ENCODE data around the gene MIB2.
"Not testable (repeated sequence)": the region's sequence is repeated elsewhere in the genome, so short reads cannot be mapped to it uniquely, and the experiment has no call there.

MIB2 gene

GRCh38 chr1:1583347-1584010 lies 31.8 kb upstream of the MIB2 start:
- peaks cover 35% of the 10 kb centered on the region for H3K27me3 ChIP-seq (ENCODE audit: control insufficient read depth, insufficient read depth, low read length)
- H3K9me3 ChIP-seq (replicated peaks; ENCODE audit: low read length): no peaks in the 10 kb centered on the region
- no peaks in the 10 kb centered on the region for H3K36me3 ChIP-seq (ENCODE audit: insufficient read depth, low read length)
- no peak overlapping the region for H3K4me3 ChIP-seq (ENCODE audit: low read length)
- no peak overlapping the region for H3K4me2 ChIP-seq (ENCODE audit: low read length)
- no peak overlapping the region for H3K9ac ChIP-seq (ENCODE audit: low read depth, low read length)
- H3K4me1 ChIP-seq (ENCODE audit: control insufficient read depth, insufficient read depth, low read length): no peaks in the 10 kb centered on the region

GRCh38 chr1:1591452-1591851 lies 23.8 kb upstream of the MIB2 start:
- no peak overlapping the region for H3K4me2 ChIP-seq (ENCODE audit: low read length)
- peaks cover 3% of the 10 kb centered on the region for H3K4me1 ChIP-seq (ENCODE audit: control insufficient read depth, insufficient read depth, low read length)
- no peak overlapping the region for H3K4me3 ChIP-seq (ENCODE audit: low read length)
- H3K36me3 ChIP-seq (ENCODE audit: insufficient read depth, low read length): no peaks in the 10 kb centered on the region
- no peak overlapping the region for H3K9ac ChIP-seq (ENCODE audit: low read depth, low read length)
- peaks cover 16% of the 10 kb centered on the region for H3K27me3 ChIP-seq (ENCODE audit: control insufficient read depth, insufficient read depth, low read length)
- H3K9me3 ChIP-seq (replicated peaks; ENCODE audit: low read length): no peaks in the 10 kb centered on the region

DNA sequence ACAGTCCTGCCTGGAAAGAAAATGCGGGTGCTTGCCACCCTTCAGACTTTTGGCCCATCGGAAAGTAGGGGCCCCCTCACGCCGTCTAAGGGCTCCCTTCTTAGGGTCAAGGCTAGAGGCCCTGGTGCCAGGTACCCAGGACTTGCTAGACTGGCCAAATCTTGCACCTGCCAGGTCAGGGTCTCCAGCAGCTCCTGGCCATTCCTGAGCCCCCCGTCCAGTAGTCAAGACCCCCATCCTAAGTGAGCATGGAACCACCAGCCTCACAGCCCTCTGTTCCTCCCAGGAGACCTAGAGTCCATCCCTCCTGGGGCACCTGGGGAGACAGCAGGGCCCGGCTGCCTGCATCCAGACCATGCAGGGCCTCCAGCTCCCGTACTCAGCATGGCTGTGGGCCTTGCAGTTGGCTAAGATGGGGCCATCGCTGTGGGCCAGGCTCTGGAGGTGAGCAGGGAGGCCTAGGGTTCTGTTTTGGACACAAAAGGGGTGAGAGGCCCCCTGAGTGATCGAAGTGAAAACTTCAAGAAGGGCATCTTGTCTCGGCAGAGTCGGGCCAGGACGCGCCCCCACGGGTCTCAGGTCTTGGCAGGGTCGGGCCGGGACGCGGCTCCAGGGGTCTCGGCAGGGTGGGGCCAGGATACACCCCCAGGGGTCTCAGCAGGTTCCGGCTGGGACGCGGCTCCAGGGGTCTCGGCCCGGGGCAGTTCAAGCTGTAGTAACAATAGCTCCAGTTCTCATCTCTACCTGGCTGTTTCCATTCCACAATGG lies 21.3 kb upstream of the MIB2 start:
- H3K9ac ChIP-seq (ENCODE audit: low read depth, low read length): no peak overlapping the region

GRCh38 chr1:1594602-1595260 lies 20.6 kb upstream of the MIB2 start:
- Histone ChIP-seq H3K36me3 (ENCODE audit: insufficient read depth, low read length) (no peaks in the 10 kb centered on the region), H3K4me2 (ENCODE audit: low read length) (no peak overlapping the region), H3K9ac (ENCODE audit: low read depth, low read length) (no peak overlapping the region), H3K9me3 (replicated peaks; ENCODE audit: low read length) (no peaks in the 10 kb centered on the region), H3K4me1 (ENCODE audit: control insufficient read depth, insufficient read depth, low read length) (peaks cover 9% of the 10 kb centered on the region), H3K27me3 (ENCODE audit: control insufficient read depth, insufficient read depth, low read length) (peaks cover 45% of the 10 kb centered on the region), H3K4me3 (ENCODE audit: low read length) (no peak overlapping the region)

More for the DNA sequence above, 21.3 kb upstream of the MIB2 start:
- Histone ChIP-seq H3K4me3 (ENCODE audit: low read length) (no peak overlapping the region), H3K9me3 (replicated peaks; ENCODE audit: low read length) (no peaks in the 10 kb centered on the region), H3K27me3 (ENCODE audit: control insufficient read depth, insufficient read depth, low read length) (peaks cover 40% of the 10 kb centered on the region), H3K4me2 (ENCODE audit: low read length) (no peak overlapping the region), H3K36me3 (ENCODE audit: insufficient read depth, low read length) (no peaks in the 10 kb centered on the region), H3K4me1 (ENCODE audit: control insufficient read depth, insufficient read depth, low read length) (peaks cover 9% of the 10 kb centered on the region)

DNA sequence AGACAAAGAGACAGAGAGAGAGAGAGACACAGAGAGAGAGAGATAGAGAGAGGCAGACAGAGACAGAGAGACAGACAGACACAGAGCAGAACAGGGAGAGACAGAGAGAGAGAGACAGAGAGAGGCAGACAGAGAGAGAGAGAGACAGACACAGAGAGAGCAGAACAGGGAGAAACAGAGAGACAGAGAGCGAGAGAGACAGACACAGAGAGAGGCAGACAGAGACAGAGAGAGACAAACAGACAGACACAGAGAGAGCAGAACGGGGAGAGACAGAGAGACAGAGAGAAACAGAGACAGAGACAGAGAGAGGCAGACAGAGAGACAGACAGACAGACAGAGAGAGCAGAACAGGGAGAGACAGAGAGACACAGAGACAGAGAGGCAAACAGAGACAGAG lies 20.0 kb upstream of the MIB2 start:
- not testable (repeated sequence) for H3K4me2 ChIP-seq (ENCODE audit: low read length); H3K9ac ChIP-seq (ENCODE audit: low read depth, low read length); H3K9me3 ChIP-seq (replicated peaks; ENCODE audit: low read length); H3K36me3 ChIP-seq (ENCODE audit: insufficient read depth, low read length); H3K4me1 ChIP-seq (ENCODE audit: control insufficient read depth, insufficient read depth, low read length); H3K4me3 ChIP-seq (ENCODE audit: low read length)
- H3K27me3 ChIP-seq (ENCODE audit: control insufficient read depth, insufficient read depth, low read length): peaks cover 46% of the 10 kb centered on the region

DNA sequence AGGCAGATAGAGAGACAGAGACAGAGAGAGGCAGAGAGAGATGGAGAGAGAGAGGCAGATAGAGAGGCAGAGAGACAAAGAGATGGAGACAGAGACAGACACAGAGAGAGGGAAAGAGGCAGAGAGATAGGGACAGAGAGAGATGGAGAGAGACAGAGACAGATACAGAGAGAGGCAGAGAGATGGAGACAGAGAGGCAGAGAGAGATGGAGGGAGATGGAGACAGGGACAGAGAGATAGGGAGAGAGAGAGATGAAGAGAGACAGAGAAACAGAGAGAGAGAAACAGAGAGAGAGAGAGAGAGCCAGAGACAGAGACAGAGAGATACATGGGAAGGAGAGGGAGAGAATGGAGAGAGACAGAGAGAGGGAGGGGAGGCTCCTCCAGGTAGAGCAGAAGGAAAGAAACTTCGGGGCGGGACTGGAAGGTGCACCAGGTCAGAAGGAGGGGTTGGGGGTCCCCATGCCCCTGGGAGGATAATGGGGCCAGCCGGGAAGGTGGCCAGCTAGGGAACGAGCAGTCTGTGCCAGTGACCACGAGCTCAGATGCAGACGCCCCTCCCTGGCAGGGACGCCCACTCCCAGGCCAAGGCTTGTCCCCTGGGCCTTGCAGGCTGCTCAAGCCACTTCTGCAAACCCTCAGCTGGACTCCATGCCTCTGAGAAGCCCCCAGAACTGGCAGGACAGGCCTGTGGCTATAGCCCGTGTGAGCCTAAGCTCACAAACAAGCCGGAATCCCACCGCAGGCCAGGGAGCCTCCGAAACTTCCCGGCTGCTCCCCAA lies 18.6 kb upstream of the MIB2 start:
- no peak overlapping the region for H3K9ac ChIP-seq (ENCODE audit: low read depth, low read length)
- H3K27me3 ChIP-seq (ENCODE audit: control insufficient read depth, insufficient read depth, low read length): peaks cover 58% of the 10 kb centered on the region
- peaks cover 8% of the 10 kb centered on the region for H3K4me1 ChIP-seq (ENCODE audit: control insufficient read depth, insufficient read depth, low read length)

DNA sequence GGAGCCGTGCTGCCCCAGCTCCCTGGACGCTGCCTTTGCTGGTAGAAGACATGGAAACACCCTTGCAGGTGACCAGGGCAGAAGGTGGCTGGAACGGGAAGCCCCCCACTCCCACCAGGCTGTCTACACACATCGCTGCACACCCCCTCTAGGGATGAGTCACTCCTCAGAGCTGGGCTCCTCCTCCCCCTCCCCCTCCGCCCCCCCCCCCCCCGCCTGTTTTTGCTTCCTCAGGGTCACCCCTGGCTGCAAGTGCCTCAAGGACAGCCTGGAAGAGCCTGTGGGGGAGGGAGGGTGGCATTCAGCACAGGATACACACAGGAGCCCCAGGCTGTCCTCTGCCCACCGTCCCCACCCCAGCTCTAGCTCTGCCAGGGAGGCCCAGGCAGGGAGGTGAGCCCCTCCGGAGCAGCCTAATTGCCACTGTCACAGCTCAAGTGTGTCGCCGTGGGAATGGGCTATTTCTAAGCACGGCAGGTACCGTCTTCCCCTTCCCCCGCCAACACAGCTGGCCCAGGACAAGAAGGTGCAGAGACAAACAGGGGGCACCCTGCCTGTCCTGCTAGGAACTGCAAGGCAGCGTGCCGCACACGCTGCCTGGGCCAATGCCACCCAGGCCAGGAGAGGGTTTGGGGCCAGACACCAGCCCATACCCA lies 17.9 kb upstream of the MIB2 start:
- Histone ChIP-seq H3K4me1 (ENCODE audit: control insufficient read depth, insufficient read depth, low read length) (peaks cover 8% of the 10 kb centered on the region), H3K27me3 (ENCODE audit: control insufficient read depth, insufficient read depth, low read length) (peaks cover 64% of the 10 kb centered on the region), H3K4me3 (ENCODE audit: low read length) (no peak overlapping the region), H3K9ac (ENCODE audit: low read depth, low read length) (no peak overlapping the region), H3K4me2 (ENCODE audit: low read length) (no peak overlapping the region), H3K9me3 (replicated peaks; ENCODE audit: low read length) (no peaks in the 10 kb centered on the region), H3K36me3 (ENCODE audit: insufficient read depth, low read length) (no peaks in the 10 kb centered on the region)

More for the DNA sequence above, 18.6 kb upstream of the MIB2 start:
- H3K9me3 ChIP-seq (replicated peaks; ENCODE audit: low read length): no peaks in the 10 kb centered on the region
- no peak overlapping the region for H3K4me2 ChIP-seq (ENCODE audit: low read length)
- H3K36me3 ChIP-seq (ENCODE audit: insufficient read depth, low read length): no peaks in the 10 kb centered on the region
- no peak overlapping the region for H3K4me3 ChIP-seq (ENCODE audit: low read length)

- H3K4me2 ChIP-seq (ENCODE audit: low read length): no peak overlapping the region
- peaks cover 8% of the 10 kb centered on the region for H3K4me1 ChIP-seq (ENCODE audit: control insufficient read depth, insufficient read depth, low read length)
- H3K9ac ChIP-seq (ENCODE audit: low read depth, low read length): no peak overlapping the region
- H3K27me3 ChIP-seq (ENCODE audit: control insufficient read depth, insufficient read depth, low read length): peaks cover 68% of the 10 kb centered on the region
- H3K36me3 ChIP-seq (ENCODE audit: insufficient read depth, low read length): no peaks in the 10 kb centered on the region
- no peaks in the 10 kb centered on the region for H3K9me3 ChIP-seq (replicated peaks; ENCODE audit: low read length)
- H3K4me3 ChIP-seq (ENCODE audit: low read length): no peak overlapping the region
Observed at GRCh38 chr1:1598051-1598719, 17.1 kb upstream of the MIB2 start.

DNA sequence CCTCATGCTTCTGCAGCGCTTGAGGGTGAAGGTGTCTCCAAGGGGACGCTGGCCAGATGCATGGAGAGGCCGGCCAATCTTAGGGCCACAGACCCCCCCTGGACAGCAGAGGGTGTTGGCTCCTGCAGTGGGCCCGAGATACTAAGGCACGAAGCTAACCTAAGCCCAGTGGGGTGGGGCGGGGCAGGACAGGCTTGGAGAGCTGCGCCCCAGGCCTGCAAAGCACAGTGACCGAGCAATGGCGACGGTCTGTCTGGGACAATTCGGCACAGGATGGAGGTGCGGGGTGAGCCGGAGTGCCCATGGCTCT lies 16.6 kb upstream of the MIB2 start:
- H3K9ac ChIP-seq (ENCODE audit: low read depth, low read length): no peak overlapping the region
- H3K4me2 ChIP-seq (ENCODE audit: low read length): no peak overlapping the region
- no peaks in the 10 kb centered on the region for H3K9me3 ChIP-seq (replicated peaks; ENCODE audit: low read length)
- peaks cover 8% of the 10 kb centered on the region for H3K4me1 ChIP-seq (ENCODE audit: control insufficient read depth, insufficient read depth, low read length)
- H3K4me3 ChIP-seq (ENCODE audit: low read length): no peak overlapping the region
- peaks cover 73% of the 10 kb centered on the region for H3K27me3 ChIP-seq (ENCODE audit: control insufficient read depth, insufficient read depth, low read length)
- H3K36me3 ChIP-seq (ENCODE audit: insufficient read depth, low read length): no peaks in the 10 kb centered on the region

DNA sequence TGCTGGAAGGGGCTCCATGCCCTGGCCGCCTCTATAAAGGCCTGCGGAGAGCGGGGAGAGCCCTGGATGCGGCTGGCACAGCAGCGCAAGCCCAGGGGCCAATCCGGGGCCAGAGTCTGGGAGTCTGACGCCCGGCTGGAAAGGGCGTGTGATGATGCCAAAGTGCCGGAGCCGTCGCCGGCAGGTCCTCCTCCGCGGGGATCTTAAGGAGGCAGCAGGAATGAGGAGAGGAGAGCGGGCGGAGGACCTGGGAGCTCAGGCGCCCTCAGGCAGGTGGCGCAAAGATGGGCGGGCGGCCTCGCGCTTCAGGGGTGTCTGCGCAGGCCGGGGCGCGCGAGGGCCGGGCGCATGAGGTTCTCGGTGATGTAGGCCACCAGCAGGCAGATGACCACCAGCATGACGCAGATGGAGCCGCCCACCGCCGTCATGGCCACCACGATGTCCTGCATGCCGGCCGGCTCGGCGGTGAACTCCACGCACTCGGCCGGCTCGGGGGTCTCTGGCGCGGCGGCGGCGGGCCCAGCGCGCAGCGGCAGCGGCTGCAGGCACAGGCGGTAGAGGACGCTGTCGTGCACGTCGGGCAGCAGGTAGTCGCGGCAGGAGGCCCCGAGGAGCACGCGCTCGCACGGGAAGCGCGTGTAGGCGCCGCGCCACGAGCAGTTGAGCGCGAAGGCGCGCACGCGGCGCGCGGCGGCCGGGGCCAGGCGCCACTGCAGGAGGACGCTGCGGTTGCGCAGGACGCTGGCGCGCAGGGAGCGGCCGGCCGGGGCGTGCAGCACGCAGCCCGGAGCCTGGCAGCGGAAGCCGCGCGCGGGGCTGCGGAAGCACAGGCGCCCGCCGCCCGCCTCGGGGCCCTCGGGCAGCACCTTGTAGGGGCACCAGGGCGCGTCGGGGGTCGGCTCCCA lies 16.0 kb upstream of the MIB2 start:
- H3K4me3 ChIP-seq (ENCODE audit: low read length): peak overlapping the region; percentile 57
- peaks cover 75% of the 10 kb centered on the region for H3K27me3 ChIP-seq (ENCODE audit: control insufficient read depth, insufficient read depth, low read length)
- no peaks in the 10 kb centered on the region for H3K36me3 ChIP-seq (ENCODE audit: insufficient read depth, low read length)
- H3K9ac ChIP-seq (ENCODE audit: low read depth, low read length): no peak overlapping the region
- H3K4me1 ChIP-seq (ENCODE audit: control insufficient read depth, insufficient read depth, low read length): peaks cover 8% of the 10 kb centered on the region
- H3K4me2 ChIP-seq (ENCODE audit: low read length): peak overlapping the region; percentile 70
- H3K9me3 ChIP-seq (replicated peaks; ENCODE audit: low read length): no peaks in the 10 kb centered on the region
